ENCODE data around the gene ZFYVE28.

Gene ZFYVE28

DNA sequence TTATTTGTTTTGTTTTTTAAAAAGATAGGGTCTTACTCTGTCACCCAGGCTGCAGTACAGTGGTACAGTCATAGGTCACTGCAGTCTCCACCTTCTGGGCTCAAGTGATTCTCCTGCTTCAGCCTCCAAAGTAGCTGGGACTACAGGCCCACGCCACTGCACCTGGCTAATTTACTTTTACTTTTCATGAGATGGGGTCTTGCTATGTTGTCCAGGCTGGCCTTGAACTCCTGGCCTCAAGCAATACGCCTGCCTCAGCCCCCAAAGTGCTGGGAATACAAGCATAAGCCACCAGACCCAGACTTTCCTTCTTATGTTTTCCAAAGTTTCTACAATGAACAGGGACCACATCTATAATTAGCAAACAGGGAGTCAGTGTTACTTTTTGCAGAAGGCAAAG lies 118.7 kb downstream of the ZFYVE28 start:
- no peaks in the 10 kb centered on the region for H3K36me3 ChIP-seq (ENCODE audit: control insufficient read depth, insufficient read depth, low read length)
- no peak overlapping the region for H3K4me3 ChIP-seq (ENCODE audit: low read length)
- H3K4me1 ChIP-seq (ENCODE audit: control insufficient read depth, insufficient read depth, low read length), result no peaks in the 10 kb centered on the region
- no peaks in the 10 kb centered on the region for H3K9me3 ChIP-seq (ENCODE audit: control insufficient read depth, low read length)
- no peaks in the 10 kb centered on the region for H3K27me3 ChIP-seq (ENCODE audit: control insufficient read depth, insufficient read depth, low read length)
- H3K9ac ChIP-seq (ENCODE audit: low read length), result no peak overlapping the region

DNA sequence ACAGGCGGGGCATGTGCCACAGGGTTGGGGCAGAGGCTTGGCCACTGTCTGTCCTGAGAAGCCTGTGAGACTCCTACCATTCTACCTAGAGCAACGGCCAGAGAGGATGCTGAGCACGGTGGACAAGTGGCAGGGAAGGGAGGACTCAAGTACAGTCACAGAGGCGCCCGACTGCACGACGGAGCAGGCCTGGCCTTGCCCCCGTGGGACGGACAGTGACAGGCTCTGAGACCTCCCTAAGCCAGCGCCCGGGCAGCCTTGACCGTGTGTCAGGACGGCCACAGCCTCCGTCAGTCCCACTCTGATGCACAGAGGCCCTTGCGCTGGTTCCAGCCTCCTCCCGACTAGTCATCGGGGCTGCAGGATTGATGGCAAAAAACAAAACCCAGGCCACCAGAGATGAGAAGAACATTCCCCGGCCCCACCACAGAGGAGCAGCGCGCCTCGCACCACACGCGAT lies 119.9 kb downstream of the ZFYVE28 start:
- no peaks in the 10 kb centered on the region for H3K9me3 ChIP-seq (ENCODE audit: control insufficient read depth, low read length)
- H3K36me3 ChIP-seq (ENCODE audit: control insufficient read depth, insufficient read depth, low read length), result no peaks in the 10 kb centered on the region
- H3K4me1 ChIP-seq (ENCODE audit: control insufficient read depth, insufficient read depth, low read length), result no peaks in the 10 kb centered on the region
- no peak overlapping the region for H3K4me3 ChIP-seq (ENCODE audit: low read length)
- no peaks in the 10 kb centered on the region for H3K27me3 ChIP-seq (ENCODE audit: control insufficient read depth, insufficient read depth, low read length)
- H3K9ac ChIP-seq (ENCODE audit: low read length), result no peak overlapping the region

DNA sequence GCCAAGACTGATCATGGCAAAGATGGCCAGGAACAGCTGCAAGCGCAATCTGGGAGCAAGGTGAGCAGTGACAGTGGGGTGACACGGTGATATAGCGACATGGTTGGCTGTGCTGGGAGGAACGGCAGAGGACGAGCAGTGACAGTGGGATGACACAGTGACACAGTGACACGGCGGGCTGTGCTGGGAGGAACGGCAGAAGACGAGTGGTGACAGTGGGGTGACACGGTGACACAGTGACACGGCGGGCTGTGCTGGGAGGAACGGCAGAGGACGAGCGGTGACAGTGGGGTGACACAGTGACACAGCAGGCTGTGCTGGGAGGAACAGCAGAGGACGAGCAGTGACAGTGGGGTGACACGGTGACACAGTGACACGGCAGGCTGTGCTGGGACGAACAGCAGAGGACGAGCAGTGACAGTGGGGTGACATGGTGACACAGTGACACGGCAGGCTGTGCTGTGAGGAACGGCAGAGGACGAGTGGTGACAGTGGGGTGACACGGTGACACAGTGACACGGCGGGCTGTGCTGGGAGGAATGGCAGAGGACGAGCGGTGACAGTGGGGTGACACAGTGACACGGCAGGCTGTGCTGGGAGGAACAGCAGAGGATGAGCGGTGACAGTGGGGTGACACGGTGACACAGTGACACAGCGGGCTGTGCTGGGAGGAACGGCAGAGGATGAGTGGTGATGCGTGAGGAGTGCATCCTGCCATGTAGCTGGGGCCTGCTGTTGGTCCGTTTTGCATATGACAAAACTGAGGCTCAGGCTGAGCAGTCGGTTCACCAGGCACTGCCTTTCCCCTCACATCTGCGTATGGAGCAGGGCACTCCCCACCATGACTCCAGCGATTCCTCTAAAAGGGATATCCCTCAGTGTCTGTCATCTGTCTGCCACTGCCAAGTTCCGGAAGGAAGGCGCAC lies 120.6 kb downstream of the ZFYVE28 start:
- no peaks in the 10 kb centered on the region for H3K27me3 ChIP-seq (ENCODE audit: control insufficient read depth, insufficient read depth, low read length)
- no peak overlapping the region for H3K4me3 ChIP-seq (ENCODE audit: low read length)
- no peaks in the 10 kb centered on the region for H3K9me3 ChIP-seq (ENCODE audit: control insufficient read depth, low read length)
- no peaks in the 10 kb centered on the region for H3K36me3 ChIP-seq (ENCODE audit: control insufficient read depth, insufficient read depth, low read length)
- H3K9ac ChIP-seq (ENCODE audit: low read length), result no peak overlapping the region
- H3K4me1 ChIP-seq (ENCODE audit: control insufficient read depth, insufficient read depth, low read length), result no peaks in the 10 kb centered on the region

DNA sequence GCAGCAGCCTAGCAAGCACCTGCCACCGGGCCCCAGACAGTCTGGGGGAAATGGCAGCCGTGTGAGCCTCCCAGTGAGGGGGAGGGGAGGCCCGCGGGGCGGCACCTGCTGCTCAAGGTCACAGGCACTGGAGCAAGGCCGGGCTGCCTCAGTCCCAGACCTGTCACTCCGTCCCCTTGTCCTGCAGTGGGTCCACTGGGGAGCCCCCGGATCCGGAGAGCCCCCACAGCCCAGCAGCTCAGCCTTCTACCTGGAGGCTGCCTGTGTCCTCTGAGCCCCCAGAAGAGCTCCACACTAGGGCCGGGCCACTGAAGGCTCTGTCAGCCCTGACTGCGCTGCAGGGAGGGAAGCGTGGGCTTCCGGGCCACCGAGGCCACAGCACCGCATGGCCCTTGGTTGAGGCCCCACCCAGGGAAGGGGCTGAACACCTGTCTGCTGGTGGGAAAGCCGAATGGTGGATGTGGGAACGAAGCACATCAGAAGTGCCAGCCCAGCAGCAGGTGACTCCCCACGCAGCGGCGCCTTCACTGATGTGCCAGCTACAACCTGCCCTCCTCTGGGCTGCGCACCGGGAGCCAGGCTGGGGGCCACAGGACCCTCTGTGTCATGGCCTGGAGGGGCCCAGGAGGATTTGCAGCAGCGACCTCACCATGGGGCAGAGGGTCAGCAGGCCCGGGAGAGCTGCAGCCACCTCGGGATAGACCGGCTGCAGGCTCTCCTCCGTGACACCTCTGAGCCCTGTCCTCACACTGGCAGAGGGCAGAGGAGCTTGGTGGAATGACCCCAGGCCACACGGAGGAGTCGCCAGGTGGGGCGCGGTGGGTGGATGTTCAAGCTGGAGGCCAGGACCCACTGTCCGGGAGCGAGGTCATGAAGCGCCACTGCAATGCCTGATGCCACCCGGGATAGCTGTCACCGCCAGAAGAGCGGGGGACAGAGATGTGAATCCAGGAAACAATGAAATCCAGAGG lies 121.5 kb downstream of the ZFYVE28 start:
- Histone ChIP-seq H3K9me3 (ENCODE audit: control insufficient read depth, low read length) (no peaks in the 10 kb centered on the region), H3K4me3 (ENCODE audit: low read length) (no peak overlapping the region), H3K36me3 (ENCODE audit: control insufficient read depth, insufficient read depth, low read length) (no peaks in the 10 kb centered on the region), H3K27me3 (ENCODE audit: control insufficient read depth, insufficient read depth, low read length) (no peaks in the 10 kb centered on the region), H3K4me1 (ENCODE audit: control insufficient read depth, insufficient read depth, low read length) (no peaks in the 10 kb centered on the region), H3K9ac (ENCODE audit: low read length) (no peak overlapping the region)

DNA sequence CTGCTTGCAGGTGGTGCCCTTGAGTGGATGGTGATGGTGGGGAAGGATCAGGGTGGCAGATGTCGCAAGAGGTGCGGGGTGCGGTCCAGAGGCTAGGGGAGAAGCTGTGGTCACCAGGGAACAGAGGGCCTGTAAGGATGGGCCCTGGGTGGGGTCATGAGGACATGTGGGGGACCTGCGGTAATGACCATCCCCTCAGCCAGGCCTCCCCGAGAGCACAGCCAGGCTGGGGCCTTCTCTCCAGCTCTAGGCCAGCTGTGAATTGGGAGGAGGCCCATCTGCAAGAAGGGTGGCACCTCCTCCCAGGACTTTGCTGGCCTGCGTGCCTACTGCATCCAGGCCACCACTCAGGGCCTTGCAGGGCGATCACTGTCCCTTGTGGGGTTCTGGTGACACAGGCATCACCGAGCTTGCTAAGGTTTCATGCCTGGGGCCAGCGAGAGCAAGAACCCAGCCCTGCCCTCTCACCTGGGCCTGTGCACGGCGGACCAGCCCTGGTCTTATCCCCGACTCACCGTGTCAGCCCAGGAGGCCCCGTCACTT lies 122.5 kb downstream of the ZFYVE28 start:
- Histone ChIP-seq H3K27me3 (ENCODE audit: control insufficient read depth, insufficient read depth, low read length) (no peaks in the 10 kb centered on the region), H3K9me3 (ENCODE audit: control insufficient read depth, low read length) (no peaks in the 10 kb centered on the region), H3K36me3 (ENCODE audit: control insufficient read depth, insufficient read depth, low read length) (no peaks in the 10 kb centered on the region), H3K4me1 (ENCODE audit: control insufficient read depth, insufficient read depth, low read length) (no peaks in the 10 kb centered on the region), H3K4me3 (ENCODE audit: low read length) (no peak overlapping the region), H3K9ac (ENCODE audit: low read length) (no peak overlapping the region)

DNA sequence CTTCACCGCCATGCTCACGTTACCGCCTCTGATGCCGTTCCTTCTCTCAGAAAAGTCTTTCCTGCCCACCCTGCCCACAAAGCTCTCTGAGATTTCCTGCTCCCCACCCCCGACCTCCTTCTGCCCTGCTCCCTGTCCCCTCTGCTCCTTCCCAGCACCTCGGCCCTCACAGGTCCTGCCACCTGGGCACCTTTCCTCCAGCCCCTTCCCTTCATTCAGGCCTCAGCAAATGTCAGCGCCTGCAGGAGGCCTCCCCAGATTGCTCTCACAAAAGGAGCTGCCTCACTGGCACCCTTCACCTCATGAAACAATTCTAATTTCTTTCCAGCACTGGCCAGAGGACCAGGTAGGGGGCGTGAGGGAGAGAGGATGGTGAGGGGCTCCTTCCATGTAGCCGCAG lies 122.9 kb downstream of the ZFYVE28 start:
- H3K27me3 ChIP-seq (ENCODE audit: control insufficient read depth, insufficient read depth, low read length), result no peaks in the 10 kb centered on the region
- H3K4me1 ChIP-seq (ENCODE audit: control insufficient read depth, insufficient read depth, low read length), result no peaks in the 10 kb centered on the region
- H3K9me3 ChIP-seq (ENCODE audit: control insufficient read depth, low read length), result no peaks in the 10 kb centered on the region
- H3K36me3 ChIP-seq (ENCODE audit: control insufficient read depth, insufficient read depth, low read length), result no peaks in the 10 kb centered on the region
- no peak overlapping the region for H3K4me3 ChIP-seq (ENCODE audit: low read length)
- H3K9ac ChIP-seq (ENCODE audit: low read length), result no peak overlapping the region

DNA sequence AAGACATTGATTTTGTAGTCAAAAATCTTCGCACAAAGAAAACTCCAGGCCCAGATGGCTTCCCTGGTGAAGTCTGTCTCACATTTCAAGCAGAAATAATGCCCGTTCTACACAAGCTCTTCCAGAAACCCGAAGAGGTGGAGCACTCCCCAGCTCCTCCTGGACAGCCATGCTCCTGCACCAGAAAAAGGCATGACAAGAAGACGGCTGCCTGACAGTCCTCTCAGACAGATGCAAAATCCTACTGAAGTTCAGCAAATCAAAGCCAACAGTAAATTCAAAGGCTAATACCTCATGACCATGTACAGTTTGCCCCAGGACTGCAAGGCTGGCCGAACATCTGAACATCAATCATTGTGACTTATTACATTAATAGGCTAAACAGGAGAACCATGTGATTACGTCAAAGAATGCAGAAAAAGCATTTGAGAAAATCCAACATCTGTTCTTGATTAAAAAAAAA lies 125.8 kb downstream of the ZFYVE28 start:
- no peaks in the 10 kb centered on the region for H3K36me3 ChIP-seq (ENCODE audit: control insufficient read depth, insufficient read depth, low read length)
- H3K4me3 ChIP-seq (ENCODE audit: low read length), result no peak overlapping the region
- no peaks in the 10 kb centered on the region for H3K27me3 ChIP-seq (ENCODE audit: control insufficient read depth, insufficient read depth, low read length)
- H3K9ac ChIP-seq (ENCODE audit: low read length), result no peak overlapping the region
- no peaks in the 10 kb centered on the region for H3K9me3 ChIP-seq (ENCODE audit: control insufficient read depth, low read length)
- H3K4me1 ChIP-seq (ENCODE audit: control insufficient read depth, insufficient read depth, low read length), result no peaks in the 10 kb centered on the region

DNA sequence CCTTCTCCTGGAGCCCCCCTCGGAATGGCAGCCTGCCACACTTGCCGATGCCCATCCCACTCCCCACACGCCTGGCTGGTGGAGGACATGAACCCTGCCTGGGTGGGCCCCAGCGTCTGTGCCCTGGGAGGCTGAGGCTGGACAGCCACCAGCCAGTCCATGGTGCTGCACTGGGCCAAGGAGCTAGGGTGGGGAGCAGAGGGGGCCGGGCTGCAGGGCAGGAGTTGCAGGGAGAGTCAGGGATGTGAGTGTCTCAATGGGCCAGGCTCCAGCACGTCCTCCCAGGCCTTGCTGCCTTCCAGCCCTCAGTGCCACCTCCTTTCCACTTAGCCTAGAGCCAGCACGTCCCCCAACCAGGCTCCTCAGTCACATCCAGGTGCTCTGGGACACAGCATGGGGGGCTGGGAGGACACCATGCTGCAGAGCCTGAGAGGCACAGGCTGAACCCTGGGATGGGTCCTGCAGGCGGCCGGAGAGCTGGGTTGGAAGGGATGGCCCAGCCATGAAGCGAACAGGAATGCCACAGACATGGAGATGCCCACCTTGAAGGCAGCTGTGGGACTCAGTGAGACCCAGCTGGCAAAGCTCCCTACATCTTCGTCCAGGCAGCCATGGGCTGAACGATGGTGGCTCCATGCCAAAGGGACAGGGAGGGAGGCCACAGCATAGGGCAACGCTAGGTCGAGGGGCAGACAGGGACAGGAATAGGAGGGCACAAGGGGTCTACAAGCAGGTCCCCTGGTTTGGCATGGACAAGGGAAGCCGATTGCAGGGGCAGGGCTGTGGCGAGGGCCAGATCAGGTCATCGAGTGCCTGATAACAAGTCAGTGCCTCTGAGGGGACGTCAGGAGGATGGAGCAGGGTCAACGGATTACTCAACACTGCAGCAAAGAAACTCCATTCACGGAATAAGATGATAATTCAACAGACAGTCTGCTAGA lies 126.5 kb downstream of the ZFYVE28 start:
- no peak overlapping the region for H3K4me3 ChIP-seq (ENCODE audit: low read length)
- no peaks in the 10 kb centered on the region for H3K9me3 ChIP-seq (ENCODE audit: control insufficient read depth, low read length)
- no peaks in the 10 kb centered on the region for H3K27me3 ChIP-seq (ENCODE audit: control insufficient read depth, insufficient read depth, low read length)
- H3K36me3 ChIP-seq (ENCODE audit: control insufficient read depth, insufficient read depth, low read length), result no peaks in the 10 kb centered on the region
- no peaks in the 10 kb centered on the region for H3K4me1 ChIP-seq (ENCODE audit: control insufficient read depth, insufficient read depth, low read length)
- H3K9ac ChIP-seq (ENCODE audit: low read length), result no peak overlapping the region

DNA sequence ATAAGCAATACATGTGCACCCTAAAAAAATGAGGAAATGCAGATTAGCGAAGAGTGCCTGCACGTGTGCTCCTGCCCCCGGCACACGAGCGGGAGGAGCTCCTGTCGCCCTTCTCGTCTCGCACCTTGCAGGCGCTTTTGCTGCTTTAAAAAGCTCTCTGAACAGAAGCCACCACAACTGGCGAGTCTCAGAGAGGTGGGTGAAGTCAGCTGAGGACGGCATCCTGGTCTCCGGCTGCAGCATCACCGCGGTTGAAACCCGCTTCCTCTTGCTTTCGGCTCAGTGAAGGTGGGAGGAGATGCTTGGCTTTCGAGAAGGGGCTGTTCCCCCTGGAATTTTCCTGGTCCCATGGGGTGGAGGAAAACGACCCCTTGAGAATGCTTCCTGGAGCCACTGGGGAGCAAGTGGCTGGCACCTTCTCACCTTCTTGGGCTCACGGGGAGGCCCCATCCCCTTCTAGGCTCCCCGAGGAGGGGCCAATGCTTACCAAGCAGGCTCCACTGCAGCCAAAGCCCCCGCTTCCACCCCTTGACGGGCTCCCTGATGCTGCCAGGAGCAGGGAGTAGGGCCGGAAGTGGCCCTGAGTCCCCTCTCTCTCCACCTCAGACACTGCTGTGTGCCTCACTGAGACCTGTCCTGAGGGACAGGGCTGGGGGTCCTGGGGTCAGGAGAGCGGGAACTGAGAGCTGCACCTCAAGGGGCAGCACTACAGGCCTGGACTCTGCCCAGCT lies 127.3 kb downstream of the ZFYVE28 start:
- Histone ChIP-seq H3K4me3 (ENCODE audit: low read length) (no peak overlapping the region), H3K9me3 (ENCODE audit: control insufficient read depth, low read length) (no peaks in the 10 kb centered on the region), H3K27me3 (ENCODE audit: control insufficient read depth, insufficient read depth, low read length) (no peaks in the 10 kb centered on the region), H3K36me3 (ENCODE audit: control insufficient read depth, insufficient read depth, low read length) (no peaks in the 10 kb centered on the region), H3K4me1 (ENCODE audit: control insufficient read depth, insufficient read depth, low read length) (no peaks in the 10 kb centered on the region), H3K9ac (ENCODE audit: low read length) (no peak overlapping the region)

DNA sequence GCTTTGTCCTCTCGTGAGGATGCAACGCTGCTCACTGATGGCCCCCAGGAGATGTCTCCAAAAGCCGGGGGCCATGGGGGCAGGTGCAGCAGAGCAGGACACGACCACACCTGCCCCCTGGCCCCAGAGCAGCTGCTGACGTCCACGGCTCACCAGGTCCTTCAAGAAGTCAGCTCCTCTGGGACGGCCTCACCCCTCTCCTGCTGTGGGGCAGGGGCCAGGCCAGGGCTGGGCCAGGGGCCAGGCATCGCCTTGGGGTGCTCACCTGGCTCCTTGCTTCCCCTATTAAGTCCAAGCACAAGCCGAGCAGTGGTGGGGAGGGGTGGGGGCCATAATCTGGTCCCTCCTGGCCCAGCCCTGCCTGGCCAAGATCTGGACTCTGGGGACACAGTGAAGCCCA lies 128.0 kb downstream of the ZFYVE28 start:
- Histone ChIP-seq H3K4me3 (ENCODE audit: low read length) (no peak overlapping the region), H3K36me3 (ENCODE audit: control insufficient read depth, insufficient read depth, low read length) (no peaks in the 10 kb centered on the region), H3K9me3 (ENCODE audit: control insufficient read depth, low read length) (no peaks in the 10 kb centered on the region), H3K9ac (ENCODE audit: low read length) (no peak overlapping the region), H3K4me1 (ENCODE audit: control insufficient read depth, insufficient read depth, low read length) (no peaks in the 10 kb centered on the region), H3K27me3 (ENCODE audit: control insufficient read depth, insufficient read depth, low read length) (no peaks in the 10 kb centered on the region)

DNA sequence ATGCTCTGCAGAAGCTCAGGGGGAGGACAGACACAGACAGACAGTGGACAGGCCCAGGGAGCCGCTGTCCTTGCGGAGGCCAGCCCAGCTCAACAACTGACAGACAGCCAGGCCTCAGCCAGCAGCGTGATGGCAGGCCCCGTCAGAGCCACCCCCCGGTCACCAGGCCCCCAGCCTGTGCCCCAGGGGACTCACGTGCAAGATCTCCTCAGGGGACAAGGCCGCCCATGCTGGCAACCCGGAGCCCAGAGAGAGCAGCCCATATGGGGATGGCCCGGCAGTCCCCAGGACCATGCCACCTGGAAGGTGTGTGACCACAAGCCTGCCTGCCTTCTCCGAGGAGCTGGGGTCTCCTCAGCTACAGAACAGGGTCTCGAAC lies 128.5 kb downstream of the ZFYVE28 start:
- Histone ChIP-seq H3K27me3 (ENCODE audit: control insufficient read depth, insufficient read depth, low read length) (no peaks in the 10 kb centered on the region), H3K9ac (ENCODE audit: low read length) (no peak overlapping the region), H3K4me3 (ENCODE audit: low read length) (no peak overlapping the region), H3K9me3 (ENCODE audit: control insufficient read depth, low read length) (no peaks in the 10 kb centered on the region), H3K36me3 (ENCODE audit: control insufficient read depth, insufficient read depth, low read length) (no peaks in the 10 kb centered on the region), H3K4me1 (ENCODE audit: control insufficient read depth, insufficient read depth, low read length) (no peaks in the 10 kb centered on the region)

Data from mucosa of stomach (tissue), 1 donor.